ENCODE results near the gene SCAF8.
A peak's percentile ranks its signal among the peaks of the same experiment; 100 is the strongest.
"Not testable (repeated sequence)": the region's sequence is repeated elsewhere in the genome, so short reads cannot be mapped to it uniquely, and the experiment has no call there.

Gene SCAF8

GRCh38 chr6:154733183-154733625, at the start of gene SCAF8:
Gene SCAF8 (plus strand): TSS chr6:154733416. CDS start chr6:154733901, 485 bp downstream.
- peak; percentile 84 for DNase-seq (ENCODE audit: low spot score)

GRCh38 chr6:154683756-154684523, 49.3 kb upstream of the SCAF8 start:
- peak; percentile 34 for DNase-seq (ENCODE audit: low spot score)

GRCh38 chr6:154686162-154686561, 47.1 kb upstream of the SCAF8 start:
- DNase-seq (ENCODE audit: low spot score), result no peak

GRCh38 chr6:154689493-154690255, 43.5 kb upstream of the SCAF8 start:
- DNase-seq (ENCODE audit: low spot score), result no peak

- no peak for DNase-seq (ENCODE audit: low spot score)
Observed at GRCh38 chr6:154690857-154691256, 42.4 kb upstream of the SCAF8 start.

- DNase-seq (ENCODE audit: low spot score), result no peak
Observed at GRCh38 chr6:154696661-154697060, 36.6 kb upstream of the SCAF8 start.

GRCh38 chr6:154703124-154703523, 30.1 kb upstream of the SCAF8 start:
- no peak for DNase-seq (ENCODE audit: low spot score)

- no peak for DNase-seq (ENCODE audit: low spot score)
Observed at GRCh38 chr6:154705471-154706113, 27.6 kb upstream of the SCAF8 start.

- no peak for DNase-seq (ENCODE audit: low spot score)
Observed at GRCh38 chr6:154706389-154706788, 26.8 kb upstream of the SCAF8 start.

- no peak for DNase-seq (ENCODE audit: low spot score)
Observed at GRCh38 chr6:154709621-154710020, 23.6 kb upstream of the SCAF8 start.

GRCh38 chr6:154710689-154711088, 22.5 kb upstream of the SCAF8 start:
- no peak for DNase-seq (ENCODE audit: low spot score)

GRCh38 chr6:154715446-154715845, 17.8 kb upstream of the SCAF8 start:
- no peak for DNase-seq (ENCODE audit: low spot score)

- DNase-seq (ENCODE audit: low spot score), result not testable (repeated sequence)
Observed at GRCh38 chr6:154716350-154716749, 16.9 kb upstream of the SCAF8 start.

GRCh38 chr6:154719433-154719832, 13.8 kb upstream of the SCAF8 start:
- no peak for DNase-seq (ENCODE audit: low spot score)

- DNase-seq (ENCODE audit: low spot score), result no peak
Observed at GRCh38 chr6:154719854-154720253, 13.4 kb upstream of the SCAF8 start.

- DNase-seq (ENCODE audit: low spot score), result no peak
Observed at GRCh38 chr6:154721460-154721859, 11.8 kb upstream of the SCAF8 start.

- no peak for DNase-seq (ENCODE audit: low spot score)
Observed at GRCh38 chr6:154726887-154727286, 6.3 kb upstream of the SCAF8 start.

GRCh38 chr6:154731296-154732218, 1.7 kb upstream of the SCAF8 start:
- DNase-seq (ENCODE audit: low spot score), result no peak

- no peak for DNase-seq (ENCODE audit: low spot score)
Observed at GRCh38 chr6:154732538-154733182, 556 bp upstream of the SCAF8 start.

GRCh38 chr6:154733626-154734382, 588 bp downstream of the SCAF8 start:
- peak; percentile 94 for DNase-seq (ENCODE audit: low spot score)

All from activated CD4-positive, alpha-beta T cell treated with anti-CD3 and anti-CD28 coated beads, Interleukin-2, Interleukin-4, amounts not matched to agents 100 ng/mL and 50 ng/mL, durations not matched to agents 16 hours and 8 hours (primary cell).